Thyroid gland (tissue), 4 donors: ENCODE results near the gene SLC22A7. TPM values are rescaled to one million over a fixed set of nuclear protein-coding genes. Genes with fewer than 3 reads are reported as not detected.

Experiments
- DNase-seq, 2 donors: peaks; one replicate each; pipeline ENCODE4 v3.0.0-alpha.2; 2019
- H3K27ac ChIP-seq, 3 donors: fragments of 200-600 bp; sonication (generic); 1 replicate in 2 of 3; 2 replicates in 1 of 3; pipeline ENCODE4 v1.5.1; 2016 to 2019; ENCODE audit warnings: mild to moderate bottlenecking in 1 of 3, moderate library complexity in 1 of 3
- H3K27me3 ChIP-seq: fragments of 200-600 bp; sonication (generic); one replicate; pipeline ENCODE4 v1.5.1; 2019
- H3K36me3 ChIP-seq, 2 donors: fragments of 200-600 bp; sonication (generic); one replicate each; pipeline ENCODE4 v1.5.1; 2016 to 2019
- H3K4me1 ChIP-seq, 2 donors: fragments of 200-600 bp; sonication (generic); one replicate each; pipeline ENCODE4 v1.5.1; 2017 to 2019
- H3K4me3 ChIP-seq, 3 donors: fragments of 200-600 bp; sonication (generic); replicated peaks in 1 of 3; 1 replicate in 2 of 3; 2 replicates in 1 of 3; pipeline ENCODE4 v1.5.1; 2016; ENCODE audit warnings: mild to moderate bottlenecking in 1 of 3
- H3K9me3 ChIP-seq: fragments of 200-600 bp; sonication (generic); one replicate; pipeline ENCODE4 v1.5.1; 2017
- CTCF ChIP-seq, 6 experiments: fragments of 200-600 bp in 3 of 6; fragments of 450-650 bp in 3 of 6; sonication (generic) in 3 of 6; IDR thresholded peaks; one replicate each; pipeline ENCODE4 v1.5.1; 2016 to 2019; ENCODE audit warnings: antibody characterized with exemption in 6 of 6, mild to moderate bottlenecking in 2 of 6, inconsistent platforms in 1 of 6, moderate library complexity in 1 of 6
- POLR2A ChIP-seq, 2 donors: fragments of 450-650 bp; IDR thresholded peaks; one replicate each; pipeline ENCODE4 v1.6.1; 2017; ENCODE audit warnings: antibody characterized with exemption in 2 of 2, mild to moderate bottlenecking in 2 of 2, moderate library complexity in 1 of 2
- WGBS, 2 donors: methylation state at CpG; one replicate each; pipeline ENCODE4 v1.1.5; 2017; 5-methylcytosine and 5-hydroxymethylcytosine counted together
- intact Hi-C: fragments of 100-400 bp; cut with DNase I; formaldehyde crosslinking; loops from one replicate; pipeline ENCODE4 v1.15.1; 2023
- total RNA-seq, 4 donors: library from RNA; depleted of rRNA; stranded (reverse); fragments of >200 nt; gene quantifications; one replicate each; pipeline ENCODE4 v1.2.3, GENCODE V29; 2016

The SLC22A7 gene
- total RNA-seq, 4 donors from 2014 or later, result not detected

GRCh38 chr6:43277643-43278523, 20.2 kb upstream of the SLC22A7 start:
- H3K27ac ChIP-seq, result no peak overlapping the region
- H3K9me3 ChIP-seq, result no peaks in the 10 kb centered on the region
- H3K36me3 ChIP-seq, result no peaks in the 10 kb centered on the region
- no peaks in the 10 kb centered on the region for H3K27me3 ChIP-seq
- no peak for TF ChIP-seq POLR2A (IDR thresholded peaks at IDR 0.05)
- TF ChIP-seq CTCF (IDR thresholded peaks at IDR 0.05), result no peak
- H3K4me3 ChIP-seq, result no peak overlapping the region
- intact Hi-C loops, result no loop called here
- WGBS, 2 donors, result 71 to 83% methylated on average over 13 of the region's 13 CpGs
- H3K4me1 ChIP-seq, result peaks cover 10 to 18% of the 10 kb centered on the region in 2 donors
- no peak for DNase-seq

GRCh38 chr6:43278524-43279078, 19.5 kb upstream of the SLC22A7 start:
- no peak for DNase-seq
- TF ChIP-seq POLR2A (IDR thresholded peaks at IDR 0.05) (no peak), CTCF (IDR thresholded peaks at IDR 0.05) (no peak)
- peaks cover 10 to 18% of the 10 kb centered on the region in 2 donors for H3K4me1 ChIP-seq
- no peaks in the 10 kb centered on the region for H3K36me3 ChIP-seq
- no peak overlapping the region for H3K4me3 ChIP-seq
- WGBS, 2 donors, result 77 to 82% methylated on average over 4 of the region's 4 CpGs
- no peaks in the 10 kb centered on the region for H3K27me3 ChIP-seq
- no peak overlapping the region for H3K27ac ChIP-seq
- no peaks in the 10 kb centered on the region for H3K9me3 ChIP-seq
- intact Hi-C loops, result no loop called here

- peaks cover 9 to 12% of the 10 kb centered on the region in 2 donors for H3K4me1 ChIP-seq
- TF ChIP-seq CTCF (IDR thresholded peaks at IDR 0.05) (no peak), POLR2A (IDR thresholded peaks at IDR 0.05) (no peak)
Observed at GRCh38 chr6:43280234-43280633, 17.8 kb upstream of the SLC22A7 start.

GRCh38 chr6:43282060-43282459, 16.0 kb upstream of the SLC22A7 start:
- no peak overlapping the region for H3K27ac ChIP-seq
- H3K4me3 ChIP-seq, result no peak overlapping the region
- H3K4me1 ChIP-seq, result no peaks in the 10 kb centered on the region
- no peaks in the 10 kb centered on the region for H3K9me3 ChIP-seq
- H3K36me3 ChIP-seq, result no peaks in the 10 kb centered on the region
- no peak for DNase-seq
- intact Hi-C loops, result no loop called here
- 69 to 72% methylated on average over 9 of the region's 9 CpGs for WGBS, 2 donors
- H3K27me3 ChIP-seq, result no peaks in the 10 kb centered on the region
- no peak for TF ChIP-seq POLR2A (IDR thresholded peaks at IDR 0.05)
- TF ChIP-seq CTCF (IDR thresholded peaks at IDR 0.05), result no peak

More at GRCh38 chr6:43280234-43280633, 17.8 kb upstream of the SLC22A7 start:
- no peaks in the 10 kb centered on the region for H3K36me3 ChIP-seq
- 89 to 91% methylated on average over 2 of the region's 2 CpGs for WGBS, 2 donors
- intact Hi-C loops, result no loop called here
- H3K4me3 ChIP-seq, result no peak overlapping the region
- no peaks in the 10 kb centered on the region for H3K27me3 ChIP-seq
- no peak for DNase-seq
- H3K9me3 ChIP-seq, result no peaks in the 10 kb centered on the region
- H3K27ac ChIP-seq, result no peak overlapping the region
